ENCODE results near the gene PDE11A. TPM values are rescaled to one million over a fixed set of nuclear protein-coding genes. Genes with fewer than 3 reads are reported as not detected.

The PDE11A gene
- total and polyA plus RNA-seq, 2 of the 13 experiments (the other 11 are each of a cell fraction or from before 2014, with no cell fraction given): 1.2 to 1.7 TPM

GRCh38 chr2:177604271-177605065 is 468.1 kb downstream of the PDE11A start (continued):
- TF ChIP-seq SALL1 (CRISPR knock-in tag; IDR thresholded peaks at IDR 0.05) (peak; percentile 56; the same call in 1 of the 2 replicates), CTCF (CRISPR knock-in tag; IDR thresholded peaks at IDR 0.05) (peak; percentile 88), TOE1 (CRISPR knock-in tag; IDR thresholded peaks at IDR 0.05) (no peak), HBP1 (CRISPR knock-in tag; IDR thresholded peaks at IDR 0.05; ENCODE audit: low read depth) (peak; percentile 77; the same call in 1 of the 2 replicates), TRAFD1 (CRISPR knock-in tag; IDR thresholded peaks at IDR 0.05; ENCODE audit: borderline replicate concordance) (no peak), NFIC (IDR thresholded peaks at IDR 0.05; ENCODE audit: low read length) (no peak), MED1 (CRISPR knock-in tag; IDR thresholded peaks at IDR 0.05) (no peak), SP1 (IDR thresholded peaks at IDR 0.05) (no peak), SP1 (CRISPR knock-in tag; IDR thresholded peaks at IDR 0.05) (no peak), PRPF4 (IDR thresholded peaks at IDR 0.05; ENCODE audit: low read depth, low read length, poor library complexity, severe bottlenecking) (no peak), RCOR2 (CRISPR knock-in tag; IDR thresholded peaks at IDR 0.05) (peak; percentile 51; the same call in 1 of the 2 replicates), NFE2L1 (CRISPR knock-in tag; IDR thresholded peaks at IDR 0.05; ENCODE audit: borderline replicate concordance) (no peak), ZNF101 (CRISPR knock-in tag; IDR thresholded peaks at IDR 0.05; ENCODE audit: borderline replicate concordance, low read depth) (no peak), TGIF2 (CRISPR knock-in tag; IDR thresholded peaks at IDR 0.05) (peak; percentile 77; the same call in 1 of the 2 replicates), SIX1 (CRISPR knock-in tag; IDR thresholded peaks at IDR 0.05; ENCODE audit: borderline replicate concordance) (peak; percentile 69; the same call in 1 of the 2 replicates), PBX2 (CRISPR knock-in tag; IDR thresholded peaks at IDR 0.05) (peak; percentile 12; the same call in 1 of the 2 replicates), AGO1 (IDR thresholded peaks at IDR 0.05; ENCODE audit: low read depth, low read length, poor library complexity, severe bottlenecking) (no peak), FOSL2 (CRISPR knock-in tag; IDR thresholded peaks at IDR 0.05) (peak; percentile 57)
- TF ChIP-seq, protein P1, sequence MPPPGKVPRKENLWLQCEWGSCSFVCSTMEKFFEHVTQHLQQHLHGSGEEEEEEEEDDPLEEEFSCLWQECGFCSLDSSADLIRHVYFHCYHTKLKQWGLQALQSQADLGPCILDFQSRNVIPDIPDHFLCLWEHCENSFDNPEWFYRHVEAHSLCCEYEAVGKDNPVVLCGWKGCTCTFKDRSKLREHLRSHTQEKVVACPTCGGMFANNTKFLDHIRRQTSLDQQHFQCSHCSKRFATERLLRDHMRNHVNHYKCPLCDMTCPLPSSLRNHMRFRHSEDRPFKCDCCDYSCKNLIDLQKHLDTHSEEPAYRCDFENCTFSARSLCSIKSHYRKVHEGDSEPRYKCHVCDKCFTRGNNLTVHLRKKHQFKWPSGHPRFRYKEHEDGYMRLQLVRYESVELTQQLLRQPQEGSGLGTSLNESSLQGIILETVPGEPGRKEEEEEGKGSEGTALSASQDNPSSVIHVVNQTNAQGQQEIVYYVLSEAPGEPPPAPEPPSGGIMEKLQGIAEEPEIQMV (CRISPR knock-in tag; IDR thresholded peaks at IDR 0.05; ENCODE audit: low read depth): no peak
